Measurements from ENCODE around the gene JRKL.

DNA sequence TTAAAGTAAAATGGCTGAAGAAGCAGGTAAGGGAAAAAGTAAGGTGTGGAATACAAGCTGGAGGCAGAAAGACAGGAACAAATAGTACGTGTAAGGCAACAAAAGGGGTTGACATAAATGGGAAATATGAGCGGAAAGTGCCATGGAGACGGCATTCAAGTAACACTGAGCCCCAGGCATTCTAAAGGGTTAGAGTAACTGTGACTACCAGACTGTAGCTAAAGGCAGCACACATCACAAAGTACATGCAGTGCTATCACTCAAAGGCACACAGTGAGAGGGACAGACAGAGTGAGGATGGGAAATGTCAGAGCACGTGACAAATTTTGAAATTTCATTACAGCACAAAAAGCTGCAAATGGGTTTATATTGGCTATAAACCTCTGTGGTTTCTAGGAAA lies 33.0 kb upstream of the JRKL start:
- TF ChIP-seq, protein P1, sequence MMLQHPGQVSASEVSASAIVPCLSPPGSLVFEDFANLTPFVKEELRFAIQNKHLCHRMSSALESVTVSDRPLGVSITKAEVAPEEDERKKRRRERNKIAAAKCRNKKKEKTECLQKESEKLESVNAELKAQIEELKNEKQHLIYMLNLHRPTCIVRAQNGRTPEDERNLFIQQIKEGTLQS (IDR thresholded peaks at IDR 0.05): no peak
- no peak for TF ChIP-seq POLR2AphosphoS5 (IDR thresholded peaks at IDR 0.05; ENCODE audit: low read depth, low read length)
- TF ChIP-seq, protein P2, sequence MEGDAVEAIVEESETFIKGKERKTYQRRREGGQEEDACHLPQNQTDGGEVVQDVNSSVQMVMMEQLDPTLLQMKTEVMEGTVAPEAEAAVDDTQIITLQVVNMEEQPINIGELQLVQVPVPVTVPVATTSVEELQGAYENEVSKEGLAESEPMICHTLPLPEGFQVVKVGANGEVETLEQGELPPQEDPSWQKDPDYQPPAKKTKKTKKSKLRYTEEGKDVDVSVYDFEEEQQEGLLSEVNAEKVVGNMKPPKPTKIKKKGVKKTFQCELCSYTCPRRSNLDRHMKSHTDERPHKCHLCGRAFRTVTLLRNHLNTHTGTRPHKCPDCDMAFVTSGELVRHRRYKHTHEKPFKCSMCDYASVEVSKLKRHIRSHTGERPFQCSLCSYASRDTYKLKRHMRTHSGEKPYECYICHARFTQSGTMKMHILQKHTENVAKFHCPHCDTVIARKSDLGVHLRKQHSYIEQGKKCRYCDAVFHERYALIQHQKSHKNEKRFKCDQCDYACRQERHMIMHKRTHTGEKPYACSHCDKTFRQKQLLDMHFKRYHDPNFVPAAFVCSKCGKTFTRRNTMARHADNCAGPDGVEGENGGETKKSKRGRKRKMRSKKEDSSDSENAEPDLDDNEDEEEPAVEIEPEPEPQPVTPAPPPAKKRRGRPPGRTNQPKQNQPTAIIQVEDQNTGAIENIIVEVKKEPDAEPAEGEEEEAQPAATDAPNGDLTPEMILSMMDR (IDR thresholded peaks at IDR 0.05 in 2 of 3, conservative IDR thresholded peaks at IDR 0.05 in 1 of 3; ENCODE audit: borderline replicate concordance in 1 of 3, insufficient read depth in 1 of 3, low read depth in 2 of 3, low read length in 2 of 3): no peak
- TF ChIP-seq EZH2phosphoT487 (IDR thresholded peaks at IDR 0.05; ENCODE audit: borderline replicate concordance): no peak
- TF ChIP-seq, protein P3, sequence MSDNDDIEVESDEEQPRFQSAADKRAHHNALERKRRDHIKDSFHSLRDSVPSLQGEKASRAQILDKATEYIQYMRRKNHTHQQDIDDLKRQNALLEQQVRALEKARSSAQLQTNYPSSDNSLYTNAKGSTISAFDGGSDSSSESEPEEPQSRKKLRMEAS (IDR thresholded peaks at IDR 0.05): no peak
